H54 (cell line): ENCODE data around the gene BABAM2.
"Not testable (repeated sequence)": the region's sequence is repeated elsewhere in the genome, so short reads cannot be mapped to it uniquely, and the experiment has no call there.

ENCODE experiments used
- DNase-seq: peaks from one replicate; pipeline ENCODE4 v3.0.0; 2011; ENCODE audit warnings: low spot score, mixed read lengths; ENCODE audit not compliant: insufficient read length
- FAIRE-seq: peaks from 3 replicates; lab custom pipeline; 2011; peaks lifted over from hg19 to GRCh38; lab: Jason Lieb, UNC
- POLR2A ChIP-seq: IDR thresholded peaks from 2 replicates; pipeline ENCODE4 v1.6.1; 2011; ENCODE audit warnings: low read depth, mild to moderate bottlenecking, low read length

Gene BABAM2

GRCh38 chr2:28231110-28231631 lies 340.6 kb downstream of the BABAM2 start:
- DNase-seq (no peak), FAIRE-seq (peak; percentile 88)
- no peak for TF ChIP-seq POLR2A

- no peak for TF ChIP-seq POLR2A
- peak; percentile 6 for FAIRE-seq
- no peak for DNase-seq
Measured at GRCh38 chr2:28232295-28232694, 341.8 kb downstream of the BABAM2 start.

GRCh38 chr2:28233164-28233676 lies 342.7 kb downstream of the BABAM2 start:
- TF ChIP-seq POLR2A: no peak
- FAIRE-seq (peak; percentile 33), DNase-seq (peak; percentile 33)

- TF ChIP-seq POLR2A: no peak
- FAIRE-seq: no peak
- DNase-seq: no peak
Measured at GRCh38 chr2:28234807-28235206, 344.3 kb downstream of the BABAM2 start.

GRCh38 chr2:28239207-28239606 lies 348.7 kb downstream of the BABAM2 start:
- FAIRE-seq (no peak), DNase-seq (no peak)
- no peak for TF ChIP-seq POLR2A

GRCh38 chr2:28240937-28241336 lies 350.4 kb downstream of the BABAM2 start:
- no peak for TF ChIP-seq POLR2A
- FAIRE-seq (no peak), DNase-seq (no peak)

- TF ChIP-seq POLR2A: no peak
- FAIRE-seq (no peak), DNase-seq (no peak)
Measured at GRCh38 chr2:28247290-28247689, 356.8 kb downstream of the BABAM2 start.

- TF ChIP-seq POLR2A: no peak
- DNase-seq: no peak
- FAIRE-seq: no peak
Measured at GRCh38 chr2:28247734-28248133, 357.2 kb downstream of the BABAM2 start.

GRCh38 chr2:28248511-28248910 lies 358.0 kb downstream of the BABAM2 start:
- TF ChIP-seq POLR2A: no peak
- FAIRE-seq (no peak), DNase-seq (no peak)

GRCh38 chr2:28250006-28250405 lies 359.5 kb downstream of the BABAM2 start:
- FAIRE-seq (peak; percentile 98), DNase-seq (peak; percentile 73)
- TF ChIP-seq POLR2A: no peak

GRCh38 chr2:28251337-28251736 lies 360.8 kb downstream of the BABAM2 start:
- no peak for FAIRE-seq
- no peak for DNase-seq
- no peak for TF ChIP-seq POLR2A

- TF ChIP-seq POLR2A: no peak
- FAIRE-seq (no peak), DNase-seq (no peak)
Measured at GRCh38 chr2:28252311-28252710, 361.8 kb downstream of the BABAM2 start.

GRCh38 chr2:28253543-28253942 lies 363.0 kb downstream of the BABAM2 start:
- no peak for TF ChIP-seq POLR2A
- DNase-seq (no peak), FAIRE-seq (no peak)

GRCh38 chr2:28255231-28255630 lies 364.7 kb downstream of the BABAM2 start:
- not testable (repeated sequence) for DNase-seq, FAIRE-seq

GRCh38 chr2:28257182-28257581 lies 366.7 kb downstream of the BABAM2 start:
- DNase-seq (no peak), FAIRE-seq (no peak)
- no peak for TF ChIP-seq POLR2A

- not testable (repeated sequence) for FAIRE-seq, DNase-seq
Measured at GRCh38 chr2:28259226-28259625, 368.7 kb downstream of the BABAM2 start.
